Measurements from ENCODE around the gene WNT6. TPM values are rescaled to one million over a fixed set of nuclear protein-coding genes. Genes with fewer than 3 reads are reported as not detected.

The WNT6 gene
- total and polyA plus RNA-seq, 10 of the 15 experiments (the other 5 are each of a cell fraction or from before 2014, with no cell fraction given), result 0.11 to 0.44 (median 0.22) TPM; not detected in 5

- TF ChIP-seq CHD4 (IDR thresholded peaks at IDR 0.05) (no peak), IKZF1 (conservative IDR thresholded peaks at IDR 0.05) (peak; percentile 97), ZNF687 (IDR thresholded peaks at IDR 0.05) (peak; percentile 99), CBFB (IDR thresholded peaks at IDR 0.05; ENCODE audit: low read depth) (0 out of 2 replicates have a peak, but pooled peaks have one; percentile 26), BCL3 (IDR thresholded peaks at IDR 0.05; ENCODE audit: borderline replicate concordance, insufficient read depth, low read depth, low read length, poor library complexity, severe bottlenecking) (peak; percentile 83), NKRF (conservative IDR thresholded peaks at IDR 0.05) (peak; percentile 94), FOS (IDR thresholded peaks at IDR 0.05; ENCODE audit: borderline replicate concordance, extremely low read depth, insufficient read length) (no peak), CTCF (IDR thresholded peaks at IDR 0.05 in 2 of 3, conservative IDR thresholded peaks at IDR 0.05 in 1 of 3; ENCODE audit: control insufficient read depth in 2 of 3, extremely low read depth in 1 of 3, insufficient read depth in 1 of 3, low read depth in 3 of 3, low read length in 3 of 3) (peak; percentile 41 to 68 (median 54); a peak in 4 of 6 replicates), IRF4 (IDR thresholded peaks at IDR 0.05; ENCODE audit: low read depth, low read length) (no peak; the same call in 1 of the 2 replicates), ZNF217 (IDR thresholded peaks at IDR 0.05) (peak; percentile 88), SUPT20H (IDR thresholded peaks at IDR 0.05; ENCODE audit: borderline replicate concordance, control insufficient read depth, low read depth, low read length) (no peak), CREB1 (IDR thresholded peaks at IDR 0.05; ENCODE audit: low read depth) (no peak), CHD2 (IDR thresholded peaks at IDR 0.05; ENCODE audit: borderline replicate concordance, low read depth, low read length) (peak; percentile 64; the same call in 1 of the 2 replicates), MEF2B (IDR thresholded peaks at IDR 0.05; ENCODE audit: partially characterized antibody, poor library complexity, severe bottlenecking) (peak; percentile 64)
- TF ChIP-seq, protein P1, sequence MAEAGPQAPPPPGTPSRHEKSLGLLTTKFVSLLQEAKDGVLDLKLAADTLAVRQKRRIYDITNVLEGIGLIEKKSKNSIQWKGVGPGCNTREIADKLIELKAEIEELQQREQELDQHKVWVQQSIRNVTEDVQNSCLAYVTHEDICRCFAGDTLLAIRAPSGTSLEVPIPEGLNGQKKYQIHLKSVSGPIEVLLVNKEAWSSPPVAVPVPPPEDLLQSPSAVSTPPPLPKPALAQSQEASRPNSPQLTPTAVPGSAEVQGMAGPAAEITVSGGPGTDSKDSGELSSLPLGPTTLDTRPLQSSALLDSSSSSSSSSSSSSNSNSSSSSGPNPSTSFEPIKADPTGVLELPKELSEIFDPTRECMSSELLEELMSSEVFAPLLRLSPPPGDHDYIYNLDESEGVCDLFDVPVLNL (IDR thresholded peaks at IDR 0.05; ENCODE audit: low read depth, low read length), result no peak
- TF ChIP-seq, protein P2, sequence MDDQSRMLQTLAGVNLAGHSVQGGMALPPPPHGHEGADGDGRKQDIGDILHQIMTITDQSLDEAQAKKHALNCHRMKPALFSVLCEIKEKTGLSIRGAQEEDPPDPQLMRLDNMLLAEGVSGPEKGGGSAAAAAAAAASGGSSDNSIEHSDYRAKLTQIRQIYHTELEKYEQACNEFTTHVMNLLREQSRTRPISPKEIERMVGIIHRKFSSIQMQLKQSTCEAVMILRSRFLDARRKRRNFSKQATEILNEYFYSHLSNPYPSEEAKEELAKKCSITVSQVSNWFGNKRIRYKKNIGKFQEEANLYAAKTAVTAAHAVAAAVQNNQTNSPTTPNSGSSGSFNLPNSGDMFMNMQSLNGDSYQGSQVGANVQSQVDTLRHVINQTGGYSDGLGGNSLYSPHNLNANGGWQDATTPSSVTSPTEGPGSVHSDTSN (IDR thresholded peaks at IDR 0.05; ENCODE audit: insufficient replicate concordance, low read depth, low read length), result peak; percentile 68
Observed at GRCh38 chr2:218892693-218893348, 33.2 kb downstream of the WNT6 start (continued).
